ENCODE results near the gene ALDH5A1.
A peak's percentile ranks its signal among the peaks of the same experiment; 100 is the strongest.
"Not testable (repeated sequence)": the region's sequence is repeated elsewhere in the genome, so short reads cannot be mapped to it uniquely, and the experiment has no call there.

Gene ALDH5A1

DNA sequence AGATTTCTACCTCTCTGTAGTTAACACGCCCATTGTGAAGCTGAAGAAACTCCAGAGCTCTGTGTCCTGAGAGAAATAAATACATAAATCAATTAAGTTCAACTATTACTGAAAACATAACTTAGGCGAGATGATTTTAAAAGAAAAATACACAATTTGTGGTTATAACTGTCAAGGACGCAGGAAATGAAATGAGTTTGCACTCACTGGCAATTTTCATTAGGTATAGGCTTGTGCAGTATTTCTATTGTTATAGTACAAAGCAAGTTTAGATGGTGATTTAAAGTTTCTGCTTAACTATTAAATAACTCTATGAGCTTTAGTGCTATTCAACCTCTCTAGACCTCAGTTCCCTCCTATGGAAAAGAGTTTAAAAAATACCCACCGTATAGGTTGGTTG, 8.7 kb upstream of the ALDH5A1 start:
- DNase-seq (ENCODE audit: low spot score): no peak

DNA sequence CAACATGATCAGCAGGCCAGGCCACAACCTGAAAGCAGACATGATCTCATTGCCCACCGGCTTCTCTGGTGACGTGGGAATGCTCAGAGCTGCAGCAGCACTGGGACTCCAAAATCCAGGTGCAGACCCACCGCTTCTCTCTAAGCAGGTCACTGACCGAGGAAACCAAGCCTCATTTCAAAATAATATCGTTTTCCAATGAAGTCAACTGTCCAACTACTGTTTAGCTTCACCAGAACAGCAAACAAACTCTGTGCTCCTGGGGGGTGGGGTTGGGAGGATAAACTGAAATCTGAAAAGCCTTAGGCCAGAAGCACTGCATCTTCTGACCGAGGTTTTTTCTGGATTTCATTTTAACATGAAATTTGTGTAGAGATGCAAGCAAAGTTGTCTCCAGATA, 5.3 kb upstream of the ALDH5A1 start, which contains the start of gene GPLD1:
Gene GPLD1 (minus strand): TSS at position 109 of the 400 bp plus-strand sequence. CDS start 67 bp downstream, at position 42.
- DNase-seq (ENCODE audit: low spot score): no peak

DNA sequence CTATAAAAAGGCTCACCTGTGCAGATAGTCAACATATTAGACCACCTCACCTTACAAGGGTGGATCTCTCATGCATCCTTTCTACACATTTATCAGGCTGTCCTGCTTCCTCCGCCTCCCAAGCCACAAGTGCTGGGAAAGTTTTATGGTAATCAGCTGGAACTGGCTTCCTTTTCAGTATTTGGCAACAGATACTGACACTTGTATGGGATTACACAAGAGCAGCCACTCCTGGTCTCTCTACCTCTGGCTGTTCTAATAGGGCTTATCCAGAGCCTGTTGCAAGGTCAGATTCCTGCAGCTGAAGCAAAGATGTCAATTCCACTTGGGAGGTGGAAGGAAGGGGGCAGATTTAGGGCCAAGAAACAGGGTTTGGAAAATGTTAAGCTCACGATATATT, 4.9 kb upstream of the ALDH5A1 start:
- DNase-seq (ENCODE audit: low spot score): peak; percentile 29

DNA sequence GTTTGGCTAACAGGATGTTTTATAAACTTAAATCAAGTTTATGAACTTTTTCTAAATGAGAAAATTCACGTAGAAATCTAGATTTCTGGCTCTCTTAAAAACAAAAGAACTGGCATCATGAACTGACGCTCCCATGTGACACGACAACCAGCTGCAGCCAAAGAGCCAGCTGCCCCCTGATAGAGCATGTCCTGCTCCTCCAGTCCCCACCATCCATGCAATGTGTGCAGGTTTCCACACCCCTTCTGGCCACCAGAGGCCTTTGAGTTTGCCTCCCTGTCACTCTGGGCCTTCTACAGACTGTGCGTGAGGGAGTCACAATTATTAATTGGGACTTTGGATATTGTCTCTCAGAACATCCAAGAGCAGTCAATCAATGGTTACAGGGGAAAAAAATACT, 3.8 kb upstream of the ALDH5A1 start:
- no peak for DNase-seq (ENCODE audit: low spot score)

DNA sequence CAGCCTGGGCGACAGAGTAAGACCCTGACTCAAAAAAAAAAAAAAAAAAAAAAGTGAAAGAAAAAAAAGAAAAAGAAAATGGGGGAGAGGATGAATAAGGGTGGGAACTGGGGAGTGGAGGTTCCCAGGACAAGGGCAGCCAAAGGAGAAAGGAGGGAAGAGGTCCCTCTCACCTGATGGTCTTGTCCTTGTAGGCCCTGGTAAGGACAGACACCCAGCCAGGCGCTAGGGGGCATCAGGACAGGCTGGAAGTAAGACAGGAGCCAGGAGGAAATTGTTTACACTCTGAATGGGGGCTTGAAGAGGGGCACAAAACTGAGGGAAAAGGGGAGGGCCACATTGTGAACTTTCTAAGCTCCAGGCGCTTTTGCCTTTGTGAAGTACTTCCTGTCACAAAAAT, 2.3 kb upstream of the ALDH5A1 start:
- no peak for DNase-seq (ENCODE audit: low spot score)

DNA sequence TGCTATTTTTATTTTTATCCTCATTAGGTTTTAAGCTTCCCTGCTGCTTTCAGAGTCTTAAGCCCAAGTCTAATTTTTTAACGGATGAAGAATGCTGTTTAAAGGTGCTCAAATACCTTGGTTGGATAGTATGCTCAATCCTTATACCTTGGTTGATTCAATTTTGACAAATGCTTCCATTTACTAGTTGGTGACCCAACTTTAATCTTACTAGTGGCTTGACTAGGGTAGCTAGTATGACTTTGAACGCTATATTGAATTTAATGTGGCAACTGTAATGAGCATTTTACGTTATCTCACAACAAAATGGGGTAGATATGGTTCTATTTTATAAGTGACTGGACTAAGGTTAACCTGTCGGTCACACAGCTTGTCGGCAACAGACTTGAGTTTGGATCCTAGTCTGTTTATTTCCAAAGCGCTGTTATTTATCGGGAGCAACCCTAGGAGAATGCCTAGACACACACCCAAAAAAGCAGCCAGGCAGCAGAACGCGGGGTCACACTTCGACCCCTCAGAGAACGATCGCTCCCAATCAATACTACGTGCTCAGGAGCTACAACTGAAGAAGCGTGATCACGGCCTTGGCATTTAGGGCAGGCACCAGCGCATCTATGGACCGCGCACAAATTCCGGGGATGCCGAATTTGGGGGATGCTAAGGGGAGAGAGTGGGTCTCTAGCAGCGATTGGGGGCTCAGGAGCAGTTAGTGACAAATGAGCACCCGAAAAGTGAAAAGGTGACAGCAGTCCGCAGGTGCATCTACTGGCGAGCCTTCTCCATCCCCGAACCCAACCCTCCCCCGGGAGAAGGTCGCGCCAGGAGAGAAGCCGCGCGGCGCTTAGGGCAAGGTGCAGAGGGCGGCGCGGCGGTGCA, 586 bp upstream of the ALDH5A1 start:
- no peak for DNase-seq (ENCODE audit: low spot score)

DNA sequence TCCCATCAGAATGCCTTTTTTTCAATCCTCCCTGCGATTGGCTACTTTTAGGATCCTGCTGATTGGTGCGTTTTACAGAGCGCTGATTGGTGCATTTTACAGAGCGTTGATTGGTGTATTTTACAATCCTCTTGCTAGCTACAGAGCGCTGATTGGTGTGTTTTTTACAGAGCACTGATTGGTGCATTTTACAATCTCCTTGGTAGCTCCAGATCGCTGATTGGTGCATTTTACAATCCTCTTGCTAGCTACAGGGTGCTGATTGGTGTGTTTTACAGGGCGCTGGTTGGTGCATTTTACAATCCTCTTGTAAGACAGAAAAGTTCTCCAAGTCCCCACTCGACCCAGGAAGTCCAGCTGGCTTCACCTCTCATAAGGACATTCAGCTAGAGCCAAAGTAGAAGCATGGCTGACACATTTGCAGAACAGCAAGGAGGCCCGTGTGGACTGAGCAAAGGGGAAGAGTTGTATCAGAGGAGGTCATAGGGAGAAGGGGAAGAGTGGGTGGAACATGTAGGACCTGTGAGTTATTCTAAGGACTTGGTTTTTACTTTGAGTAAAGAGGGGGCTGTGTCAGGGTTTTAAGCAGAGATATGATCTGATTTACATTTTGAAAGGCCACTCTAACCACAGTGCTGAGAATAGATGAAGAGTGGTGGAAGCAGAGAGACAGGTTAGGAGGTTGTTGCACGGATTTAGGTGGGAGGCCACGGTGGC, 2.6 kb downstream of the ALDH5A1 start:
- DNase-seq (ENCODE audit: low spot score): no peak

DNA sequence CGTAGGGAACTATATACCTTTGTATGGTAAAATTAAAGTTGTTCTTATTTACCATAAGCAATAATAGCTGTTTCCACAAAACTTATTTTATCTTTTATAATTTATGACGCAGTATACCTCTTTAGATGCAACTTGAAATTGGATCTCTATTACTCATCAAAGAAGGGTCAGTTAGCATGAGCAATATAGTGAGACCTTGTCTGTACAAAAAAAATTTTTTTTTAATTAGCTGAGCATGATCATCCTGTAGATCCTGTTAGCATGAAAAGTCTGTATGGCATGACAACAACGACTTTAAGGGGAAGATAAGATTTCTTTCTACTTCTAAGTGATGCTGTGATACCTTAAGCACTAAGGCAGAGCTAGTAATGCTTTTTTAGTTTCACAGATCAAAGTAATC, 5.9 kb downstream of the ALDH5A1 start:
- no peak for DNase-seq (ENCODE audit: low spot score)

DNA sequence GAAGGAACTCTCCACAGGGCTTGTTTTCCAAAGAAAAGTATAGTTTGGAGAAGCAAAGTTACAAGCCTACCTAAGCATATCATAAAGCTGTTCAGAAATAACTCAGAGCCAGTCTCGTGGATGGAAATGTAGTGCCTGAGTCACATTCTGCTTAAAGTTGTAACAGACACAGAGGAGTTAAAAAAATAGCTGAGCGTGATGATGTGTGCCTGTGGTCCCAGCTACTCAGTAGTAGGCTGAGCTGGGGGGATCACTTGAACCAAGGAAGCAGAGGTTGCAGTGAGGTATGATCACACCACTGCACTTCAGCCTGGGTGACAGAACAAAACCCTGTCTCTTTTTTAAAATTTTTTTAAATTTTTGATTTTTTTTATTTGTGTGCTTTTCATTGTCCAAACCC, 6.6 kb downstream of the ALDH5A1 start:
- DNase-seq (ENCODE audit: low spot score): no peak

DNA sequence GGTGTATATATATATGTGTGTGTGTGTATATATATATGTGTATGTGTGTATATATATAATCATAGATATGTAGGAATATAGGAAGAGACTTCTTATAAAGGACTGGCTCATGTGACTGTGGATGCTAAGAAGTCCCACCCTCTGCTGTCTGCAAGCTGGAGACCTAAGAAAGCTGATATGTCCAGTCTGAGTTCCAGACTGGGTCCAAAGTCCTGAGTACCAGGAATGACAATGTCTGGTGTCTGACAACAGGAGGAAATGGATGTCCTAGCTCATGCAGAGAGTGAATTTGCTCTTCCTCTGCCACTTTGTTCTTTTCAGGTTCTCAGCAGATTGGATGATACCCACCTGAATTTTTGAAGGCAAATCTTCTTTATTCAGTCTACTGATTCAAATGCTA, 7.1 kb downstream of the ALDH5A1 start:
- DNase-seq (ENCODE audit: low spot score): no peak

DNA sequence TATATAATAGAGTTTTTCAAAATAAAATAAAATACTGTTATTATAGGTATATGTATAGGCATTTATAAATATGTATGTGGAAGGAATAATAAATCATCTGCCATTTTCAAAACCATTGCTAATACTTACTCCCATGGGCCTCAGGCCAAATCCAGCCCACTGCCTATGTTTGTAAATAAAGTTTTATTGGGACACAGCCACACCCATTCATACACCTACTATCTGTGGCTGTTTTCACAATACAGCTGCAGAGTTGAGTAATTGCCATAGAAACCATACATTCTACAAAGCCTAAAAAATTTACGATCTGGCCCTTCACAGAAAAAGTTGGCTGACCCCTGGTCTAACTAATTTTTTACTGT, 9.5 kb downstream of the ALDH5A1 start:
- DNase-seq (ENCODE audit: low spot score): no peak

DNA sequence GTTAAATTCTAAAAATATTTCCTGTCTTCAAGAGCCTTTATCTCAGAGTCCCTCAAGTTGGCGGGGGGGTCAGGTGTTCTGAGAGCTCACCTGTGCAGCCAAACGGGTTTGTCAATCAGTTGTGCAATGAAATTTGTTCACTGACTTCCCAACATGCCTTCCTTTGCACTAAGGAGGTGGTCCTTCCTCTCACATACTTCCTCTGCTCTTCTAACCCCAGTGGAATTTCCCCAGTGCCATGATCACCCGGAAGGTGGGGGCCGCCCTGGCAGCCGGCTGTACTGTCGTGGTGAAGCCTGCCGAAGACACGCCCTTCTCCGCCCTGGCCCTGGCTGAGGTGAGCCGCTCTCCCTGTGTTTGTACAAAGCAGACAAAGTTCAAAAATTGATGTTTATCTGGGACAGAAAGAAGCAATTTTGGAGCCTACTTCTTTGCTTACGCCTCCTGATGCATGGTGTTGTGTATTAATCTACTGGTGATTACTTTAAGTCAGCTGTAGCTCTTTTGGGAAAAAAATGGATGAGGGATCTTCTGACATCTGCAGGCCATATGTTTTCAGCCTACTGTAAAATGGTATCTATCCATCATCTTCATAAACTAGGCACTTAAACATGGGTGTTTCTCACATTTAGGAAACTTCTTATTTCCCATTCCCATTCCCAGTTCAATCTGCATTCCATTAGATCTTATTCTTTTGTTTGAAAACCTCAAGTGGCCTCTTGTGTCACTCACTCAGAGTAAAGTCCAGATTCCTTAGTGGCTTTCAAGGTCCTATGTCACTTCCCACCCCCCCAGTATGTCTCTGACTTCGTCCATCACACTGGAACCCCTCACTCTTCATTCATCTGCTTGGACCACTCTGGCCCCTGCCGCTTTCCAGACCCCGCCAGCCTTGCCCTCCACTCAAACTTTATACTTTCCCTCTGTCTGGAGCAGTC, 10.1 kb downstream of the ALDH5A1 start:
- DNase-seq (ENCODE audit: low spot score): no peak

DNA sequence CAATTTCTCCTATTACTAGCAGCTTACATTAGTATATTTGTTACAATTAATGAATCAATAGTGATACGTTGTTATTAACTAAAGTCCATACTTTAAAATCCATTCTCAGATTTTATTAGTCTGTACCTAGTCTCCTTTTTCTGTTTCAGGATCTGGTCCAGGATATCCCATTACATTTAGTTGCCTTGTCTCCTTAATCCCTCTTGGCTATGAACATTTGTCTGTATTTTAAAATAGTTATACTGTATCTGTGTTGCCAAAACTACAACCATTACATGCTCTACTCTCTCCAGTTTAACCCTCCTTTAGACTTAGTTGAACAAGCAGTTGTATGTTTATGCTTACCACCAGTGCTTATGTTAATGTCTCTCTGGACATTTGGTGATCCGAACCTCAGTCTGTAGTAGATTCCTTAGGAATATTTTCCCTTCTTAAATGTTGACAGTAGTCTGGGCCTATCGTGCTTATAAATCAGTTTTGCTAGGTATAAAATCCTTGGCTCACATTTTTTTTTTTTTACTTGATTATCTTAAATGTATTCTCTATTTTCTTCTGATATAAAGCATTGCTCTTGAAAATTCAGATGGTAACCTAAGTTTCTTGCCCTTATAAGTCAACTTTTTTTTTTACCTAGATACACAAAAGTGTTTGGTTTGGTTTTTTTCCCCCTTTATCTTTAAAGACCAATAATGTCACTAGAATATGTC, 12.2 kb downstream of the ALDH5A1 start:
- DNase-seq (ENCODE audit: low spot score): no peak

DNA sequence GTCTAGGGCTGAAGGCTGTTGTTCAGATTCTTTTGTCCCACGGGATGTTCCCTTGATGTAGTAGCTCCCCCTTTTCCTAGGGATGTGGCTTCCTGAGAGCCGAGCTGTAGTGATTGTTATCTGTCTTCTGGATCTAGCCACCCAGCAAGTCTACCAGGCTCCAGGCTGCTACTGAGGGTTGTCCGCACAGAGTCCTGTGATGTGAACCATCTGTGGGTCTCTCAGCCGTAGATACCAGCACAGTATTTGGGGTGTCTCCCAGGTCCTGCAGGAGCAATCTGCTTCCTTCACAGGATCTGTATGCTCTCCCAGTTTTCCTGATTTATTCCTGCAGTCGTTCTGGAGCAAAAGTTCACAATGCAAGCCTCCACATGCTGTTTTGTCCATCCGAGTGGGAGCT, 17.2 kb downstream of the ALDH5A1 start:
- not testable (repeated sequence) for DNase-seq (ENCODE audit: low spot score)

DNA sequence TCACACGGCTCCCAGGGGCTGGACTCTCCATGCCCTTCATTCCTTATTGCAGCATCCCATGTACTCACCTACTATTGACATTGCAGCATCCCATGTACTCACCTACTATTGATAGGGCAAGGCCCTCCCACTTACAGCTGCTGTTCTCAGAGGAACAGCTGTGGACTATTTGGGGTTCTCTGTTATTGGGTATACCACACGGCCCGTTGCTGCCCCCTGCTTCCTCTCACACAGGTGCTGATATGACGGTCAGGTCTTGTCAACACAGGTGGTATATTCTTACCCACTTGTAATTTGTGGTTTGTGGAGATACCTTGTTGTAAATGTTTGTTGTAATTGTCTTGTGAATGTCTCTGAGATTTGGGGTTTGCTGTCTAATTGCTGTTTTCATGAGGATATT, 18.8 kb downstream of the ALDH5A1 start:
- DNase-seq (ENCODE audit: low spot score): no peak

DNA sequence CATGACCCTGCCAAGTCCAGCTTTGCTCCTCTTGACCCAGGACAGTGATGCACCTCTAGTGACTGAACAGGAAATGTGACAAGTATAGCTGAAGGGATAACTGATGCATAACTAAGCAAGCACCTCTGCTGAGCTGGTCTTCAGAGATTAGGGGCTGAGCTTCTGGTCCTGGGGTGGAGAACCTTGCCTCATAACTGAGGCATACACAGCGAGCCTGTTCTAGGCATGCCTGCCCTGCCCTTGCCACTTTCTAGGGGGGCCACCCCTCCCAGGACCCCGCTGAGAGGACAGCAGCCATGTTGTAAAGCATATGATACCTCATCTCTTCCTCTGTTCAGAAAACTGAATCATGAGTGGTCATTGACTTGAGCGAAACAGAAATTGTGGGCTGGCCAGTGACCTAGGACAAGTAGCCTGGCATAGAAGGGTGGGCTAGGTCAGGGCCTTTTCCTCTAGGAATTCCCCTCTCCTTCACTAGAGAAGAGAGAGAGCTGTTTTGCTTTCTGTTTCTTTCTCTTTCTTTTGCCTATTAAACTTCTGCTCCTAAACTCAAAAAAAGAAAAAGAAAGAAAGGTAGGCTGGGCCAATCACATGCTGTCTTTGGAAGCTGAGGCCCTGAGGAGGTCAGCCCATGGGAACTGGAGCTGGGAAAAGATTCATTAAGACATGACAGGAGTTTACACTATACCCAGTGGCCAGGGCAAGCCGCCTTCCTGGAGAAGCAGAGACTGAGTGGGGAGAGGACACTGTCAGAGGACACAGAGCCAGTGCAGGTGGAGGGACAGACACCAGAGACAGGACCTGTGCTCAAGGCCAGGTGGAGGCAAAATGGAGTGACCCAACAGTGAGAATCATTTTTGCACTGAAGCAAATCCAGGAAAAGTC, 23.1 kb downstream of the ALDH5A1 start:
- no peak for DNase-seq (ENCODE audit: low spot score)

DNA sequence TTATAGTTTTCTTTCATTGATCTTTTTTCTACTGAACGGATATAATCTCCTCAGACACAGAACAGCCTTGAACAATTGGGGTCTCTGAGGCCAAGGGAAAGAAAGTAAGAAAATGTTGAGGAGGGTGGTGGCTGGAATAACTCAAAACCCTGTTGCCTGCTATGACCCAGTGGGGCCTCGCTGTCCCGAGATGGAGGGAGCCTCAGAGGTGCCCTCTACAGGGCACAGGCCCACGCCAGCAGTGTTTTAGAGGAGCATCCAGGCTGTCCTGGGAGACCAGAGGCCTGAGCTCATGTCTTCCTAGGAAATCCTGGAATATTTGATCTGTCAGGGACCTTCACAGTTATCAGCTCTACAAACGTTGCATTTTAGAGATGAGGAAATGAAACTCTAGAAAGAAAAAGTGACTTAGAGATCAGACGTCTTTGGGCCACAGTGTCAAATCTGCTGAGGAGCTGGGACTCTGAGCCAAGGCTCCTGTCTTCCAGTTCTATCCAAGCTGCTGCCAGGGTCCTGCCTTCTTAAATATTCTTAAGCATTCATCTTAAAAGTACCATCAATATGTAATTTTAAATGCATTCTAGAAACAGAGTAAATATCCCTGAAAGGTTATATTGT, 26.3 kb downstream of the ALDH5A1 start:
- peak; percentile 83 for DNase-seq (ENCODE audit: low spot score)

DNA sequence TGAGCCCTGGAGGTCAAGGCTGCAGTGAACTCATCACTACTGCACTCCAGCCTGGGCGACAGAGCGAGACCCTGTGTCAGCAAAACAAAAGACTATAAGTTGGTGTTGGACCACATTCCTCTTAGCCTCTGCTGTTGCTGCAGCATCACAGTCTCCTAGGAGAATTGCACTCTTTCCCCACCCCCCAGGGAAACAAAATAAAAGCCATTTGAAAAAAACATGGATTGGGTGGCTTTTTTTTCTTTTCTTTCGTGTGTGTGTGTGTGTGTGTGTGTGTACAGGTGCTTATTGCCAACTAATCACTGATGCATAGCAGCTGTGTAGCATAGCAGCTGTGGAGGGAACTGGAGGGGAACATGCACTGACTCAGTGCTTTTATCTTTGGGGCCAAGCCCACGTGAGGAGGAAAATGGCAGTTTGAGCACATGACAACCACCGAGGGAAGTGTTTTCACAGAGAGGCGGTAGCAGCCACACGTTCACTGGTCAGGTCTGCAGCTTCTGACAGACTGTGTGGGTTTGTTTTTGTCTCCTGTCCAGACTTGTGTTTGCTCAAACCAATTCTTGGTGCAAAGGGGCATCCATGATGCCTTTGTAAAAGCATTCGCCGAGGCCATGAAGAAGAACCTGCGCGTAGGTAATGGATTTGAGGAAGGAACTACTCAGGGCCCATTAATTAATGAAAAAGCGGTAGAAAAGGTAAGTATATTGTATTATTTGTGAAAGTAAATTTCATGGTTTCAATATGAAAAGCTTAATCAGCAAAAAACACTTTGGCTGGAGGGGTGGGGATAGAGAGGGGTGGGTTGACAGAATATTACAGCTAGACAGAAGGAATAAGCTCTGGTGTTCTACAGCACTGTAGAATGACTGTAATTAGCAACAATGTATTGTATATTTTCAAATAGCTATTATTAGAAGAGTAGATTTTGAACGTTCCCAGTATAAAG, 27.7 kb downstream of the ALDH5A1 start:
- no peak for DNase-seq (ENCODE audit: low spot score)

DNA sequence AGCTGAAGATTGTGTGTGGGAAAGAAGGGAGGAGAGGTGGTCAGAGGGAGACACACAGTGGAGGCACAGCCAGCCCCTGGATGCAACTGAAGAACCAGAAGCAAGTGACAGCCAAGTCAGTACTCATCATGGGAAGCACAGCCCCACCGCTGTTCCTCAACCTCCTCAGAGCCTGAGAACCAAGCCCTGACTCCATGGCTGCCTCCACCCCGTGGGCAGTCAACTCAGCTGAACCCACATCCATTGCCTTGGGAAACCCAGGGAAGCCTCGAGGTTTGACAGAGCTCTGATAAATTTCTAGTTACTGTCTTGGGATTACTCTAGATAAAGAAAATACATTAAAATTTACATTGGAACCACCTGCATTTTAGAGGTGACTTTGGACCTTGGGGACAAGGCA, 29.6 kb downstream of the ALDH5A1 start:
- no peak for DNase-seq (ENCODE audit: low spot score)
